Right forelimb (tissue), 1 donor: ENCODE measurements around the gene POLR1G.

Experiments
- DNase-seq: peaks from one replicate; pipeline ENCODE4 v3.0.0-alpha.2; 2018

Gene POLR1G

DNA sequence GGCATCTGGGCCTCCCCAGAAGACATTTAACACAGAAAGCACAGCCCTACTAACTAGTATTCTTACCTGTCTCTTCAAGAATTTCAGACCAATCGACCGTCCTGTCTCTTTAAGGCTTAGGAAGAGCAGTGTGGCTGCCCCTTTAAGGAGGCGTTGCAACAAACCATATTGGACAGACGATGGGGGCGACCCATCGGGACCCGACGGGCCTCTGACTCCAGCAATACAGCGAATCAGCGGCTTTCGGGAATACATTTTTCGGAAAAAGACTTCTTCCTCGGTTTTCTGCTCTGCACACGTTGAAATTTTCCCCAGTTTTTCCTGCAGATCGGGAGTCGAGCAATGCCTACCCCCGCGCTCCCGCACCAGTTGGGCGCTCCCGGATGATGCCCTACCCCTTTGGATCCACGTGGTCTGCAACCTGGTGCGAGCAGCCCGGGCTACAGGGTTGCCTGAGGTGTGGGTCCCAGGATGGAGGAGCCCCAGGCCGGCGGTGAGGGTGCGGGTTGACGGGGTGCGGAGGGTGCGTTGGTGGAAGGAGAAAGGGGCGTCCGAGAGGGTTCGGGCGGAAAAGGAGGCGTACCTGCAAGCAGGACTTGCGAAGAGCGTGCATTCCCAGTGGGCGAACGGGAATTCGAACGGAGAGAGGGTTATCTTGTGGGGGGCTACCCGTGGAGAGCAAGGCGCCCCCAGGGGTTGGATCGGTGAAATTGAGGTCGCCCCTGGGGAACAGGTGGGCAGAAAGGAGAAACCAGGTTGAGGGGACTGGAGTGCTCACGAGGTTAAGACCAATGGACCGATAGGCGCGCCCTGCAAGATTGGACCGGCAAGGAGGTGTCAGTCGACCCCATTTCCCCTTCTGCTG lies at the start of gene POLR1G:
Gene POLR1G, plus strand, starts transcription at position 419 of the 865 bp plus-strand sequence. Its CDS starts 53 bp downstream, at position 472.
- peak; percentile 87 for DNase-seq

GRCh38 chr19:45356760-45357444 lies 49.5 kb upstream of the POLR1G start:
- DNase-seq, result no peak

- no peak for DNase-seq
These were observed 49.0 kb upstream of the POLR1G start for GRCh38 chr19:45357445-45357783.

DNA sequence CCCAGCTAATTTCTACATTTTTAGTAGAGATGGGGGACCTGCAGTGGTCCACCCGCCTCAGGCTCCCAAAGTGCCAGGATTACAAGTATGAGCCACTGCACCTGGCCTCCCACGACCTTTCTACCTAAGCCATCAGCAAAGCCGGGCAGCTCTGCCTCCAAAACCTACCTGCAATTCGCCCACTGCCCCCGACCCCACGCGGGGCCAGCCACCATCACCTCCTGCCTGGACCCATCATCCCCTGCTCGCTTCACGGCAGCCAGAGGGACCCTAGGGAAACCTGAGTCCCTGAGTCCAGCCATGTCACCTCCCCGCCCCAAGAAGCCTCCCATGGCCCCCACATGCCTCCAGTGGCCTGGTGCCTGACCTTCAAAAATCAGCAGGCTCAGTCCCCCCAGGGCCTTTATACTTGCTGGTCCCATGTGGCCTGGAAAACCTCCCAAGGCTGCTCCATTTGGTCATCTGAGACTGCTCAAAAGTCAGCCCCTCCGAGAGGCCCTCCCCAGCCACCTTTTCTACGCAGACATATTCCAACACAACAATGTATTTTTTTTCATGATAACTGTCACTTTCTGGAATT lies 48.1 kb upstream of the POLR1G start:
- DNase-seq, result no peak

DNA sequence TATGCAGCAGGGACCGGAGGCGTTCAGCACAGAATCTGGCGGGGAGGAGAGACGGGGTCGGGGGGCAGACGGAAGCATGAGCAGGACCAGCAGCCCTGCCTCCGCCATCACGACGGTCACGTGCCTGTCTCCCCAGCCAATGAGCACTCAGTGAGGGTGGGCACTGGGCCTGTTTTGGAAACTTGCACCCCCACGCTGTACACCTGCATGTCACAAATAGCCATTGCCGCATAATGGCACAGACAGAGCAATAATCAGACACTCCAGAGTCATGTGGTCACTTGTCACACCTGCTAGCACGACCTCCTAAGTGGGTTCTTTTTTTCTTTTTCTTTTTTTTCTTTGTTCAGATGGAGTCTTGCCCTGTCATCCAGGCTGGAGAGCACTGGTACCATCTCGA lies 44.8 kb upstream of the POLR1G start:
- no peak for DNase-seq

GRCh38 chr19:45362291-45362690 lies 44.2 kb upstream of the POLR1G start:
- no peak for DNase-seq

- no peak for DNase-seq
These were observed 42.5 kb upstream of the POLR1G start for GRCh38 chr19:45363861-45364459.

DNA sequence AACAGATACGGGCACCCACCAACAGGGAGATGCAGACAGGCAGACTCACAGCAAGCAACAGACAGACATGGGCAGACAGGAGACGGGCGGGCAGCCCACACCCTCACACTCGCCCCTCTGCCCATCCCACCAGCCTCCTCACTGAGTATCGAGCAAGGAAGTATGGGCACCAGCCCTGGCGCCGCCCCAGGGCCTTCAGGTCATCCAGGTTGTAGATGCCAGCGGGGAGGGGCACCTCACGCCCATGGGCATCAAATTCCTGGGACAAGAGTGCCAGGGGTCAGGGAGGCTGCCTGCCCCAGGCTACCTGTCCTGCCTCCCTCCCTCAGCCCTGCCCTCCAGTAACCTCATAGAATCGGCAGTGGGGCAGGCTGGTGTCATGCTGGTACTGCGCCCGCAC lies 41.7 kb upstream of the POLR1G start:
- no peak for DNase-seq

GRCh38 chr19:45368127-45368526 lies 38.3 kb upstream of the POLR1G start:
- DNase-seq, result no peak

DNA sequence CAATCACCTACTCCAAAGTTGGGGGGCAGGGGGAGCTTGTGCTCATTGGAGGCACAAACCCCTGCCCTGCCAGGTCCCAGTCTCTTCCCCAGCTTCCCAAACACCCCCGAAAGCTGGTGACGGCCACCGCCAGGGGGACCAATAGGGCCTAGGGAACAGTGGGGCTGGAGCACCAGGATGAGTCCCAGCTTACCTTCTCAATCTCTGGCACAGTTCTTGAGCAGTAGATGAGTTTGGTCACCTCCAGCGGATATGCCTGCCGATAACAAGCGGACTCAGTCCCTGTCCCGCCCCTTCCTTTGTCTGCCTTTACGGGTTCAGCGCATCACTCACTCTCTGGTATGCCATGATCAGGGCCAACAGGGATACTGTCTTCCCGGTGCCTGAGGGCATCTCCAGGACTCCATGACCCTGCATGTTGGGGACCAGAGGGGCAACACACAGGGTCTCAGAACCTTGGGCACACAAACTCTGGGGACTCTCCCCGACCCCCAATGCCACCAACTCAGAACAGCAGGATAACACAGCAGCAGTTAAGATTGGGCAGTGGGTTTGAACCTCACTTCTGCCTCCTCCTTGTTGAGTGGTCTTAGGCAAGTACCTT lies 37.6 kb upstream of the POLR1G start:
- DNase-seq, result no peak

DNA sequence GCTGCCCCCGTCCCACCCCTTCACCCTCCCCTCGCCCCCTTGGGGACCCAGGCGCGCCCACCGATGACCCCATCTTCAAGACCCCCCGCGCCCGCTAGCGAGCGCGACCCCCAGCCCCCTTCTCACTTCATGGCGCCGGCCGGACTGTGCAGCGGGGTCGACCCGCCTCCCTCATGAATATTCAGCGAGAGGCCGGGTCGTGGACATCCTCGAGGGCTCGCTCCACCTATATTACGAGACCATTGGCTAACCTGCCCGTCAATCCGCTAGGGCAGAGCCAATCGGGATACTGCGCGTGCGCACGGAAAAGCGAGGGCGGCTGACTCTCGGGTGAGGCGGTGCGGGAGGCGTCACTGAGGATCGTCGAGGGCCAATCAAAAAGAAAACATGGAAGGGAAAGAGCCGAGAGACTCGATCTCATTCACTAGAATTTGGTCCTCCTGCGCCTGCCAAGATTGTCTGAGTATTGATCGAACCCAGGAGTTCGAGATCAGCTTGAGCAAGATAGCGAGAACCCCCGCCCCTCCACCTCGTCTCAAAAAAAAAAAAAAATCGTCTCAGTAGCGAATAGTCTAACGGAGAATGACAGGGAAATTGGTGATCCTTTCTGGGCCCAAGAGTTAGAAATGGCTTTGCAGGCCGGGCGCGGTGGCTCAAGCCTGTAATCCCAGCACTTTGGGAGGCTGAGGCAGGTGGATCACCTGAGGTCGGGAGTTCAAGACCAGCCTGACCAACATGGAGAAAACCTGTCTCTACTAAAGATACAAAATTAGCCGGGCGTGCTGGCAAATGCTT lies 35.8 kb upstream of the POLR1G start, which contains the start of gene ERCC2:
Gene ERCC2, minus strand, starts transcription at position 164 of the 795 bp plus-strand sequence. Its CDS starts 33 bp downstream, at position 131.
- DNase-seq, result peak; percentile 100

DNA sequence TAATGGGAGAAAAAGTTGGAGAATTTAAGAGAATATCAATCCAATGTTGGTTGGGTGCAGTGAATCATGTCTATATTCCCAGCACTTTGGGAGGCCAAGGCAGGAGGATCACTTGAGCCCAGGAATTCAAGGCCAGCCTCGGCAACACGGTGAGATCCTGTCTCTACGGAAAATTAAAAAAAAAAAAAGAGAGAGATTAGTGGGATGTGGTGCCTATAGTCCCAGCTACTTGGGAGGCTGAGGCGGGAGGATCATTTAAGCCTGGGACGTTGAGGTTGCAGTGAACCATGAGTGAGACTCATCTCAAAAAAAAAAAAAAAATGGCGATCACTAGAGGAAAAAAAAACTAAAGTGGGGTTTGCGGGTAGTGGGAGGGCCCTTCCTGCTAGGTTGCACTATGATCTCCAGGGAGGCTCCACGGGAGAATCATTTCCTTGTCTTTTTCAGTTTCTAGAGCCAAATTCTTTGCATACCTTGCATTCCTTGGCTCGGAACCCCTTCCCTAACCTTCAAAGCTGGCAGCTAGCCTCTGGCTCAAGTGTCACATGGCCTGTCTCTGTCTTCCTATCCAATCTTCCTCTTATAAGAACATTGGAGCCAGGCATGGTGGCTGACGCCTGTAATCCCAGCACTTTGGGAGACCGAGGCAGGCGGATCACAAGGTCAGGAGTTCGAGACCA lies 30.3 kb upstream of the POLR1G start:
- DNase-seq, result no peak

- DNase-seq, result no peak
These were observed 26.3 kb upstream of the POLR1G start for GRCh38 chr19:45380107-45380506.

GRCh38 chr19:45382426-45382825 lies 24.0 kb upstream of the POLR1G start:
- no peak for DNase-seq

GRCh38 chr19:45385392-45386221 lies 20.8 kb upstream of the POLR1G start:
- DNase-seq, result no peak

DNA sequence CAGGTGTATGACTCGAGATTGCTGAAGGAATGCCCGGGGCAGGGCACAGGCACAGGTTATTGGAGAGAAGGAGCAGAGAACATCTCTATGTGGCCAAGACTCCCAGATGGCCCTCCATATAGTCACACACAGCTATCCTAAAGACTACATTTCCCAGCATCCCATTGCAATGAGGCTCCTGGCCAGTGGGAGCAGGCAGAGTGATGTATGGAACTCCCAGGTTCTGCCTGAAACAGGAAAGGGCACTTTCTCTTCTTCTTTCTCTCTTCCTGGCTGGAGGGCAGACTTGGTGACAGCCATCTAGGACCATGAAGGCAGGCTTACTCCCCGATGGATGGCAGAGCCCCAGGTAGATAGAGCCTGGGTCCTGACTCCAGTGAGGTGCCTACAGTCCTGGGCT lies 15.1 kb upstream of the POLR1G start:
- no peak for DNase-seq

DNA sequence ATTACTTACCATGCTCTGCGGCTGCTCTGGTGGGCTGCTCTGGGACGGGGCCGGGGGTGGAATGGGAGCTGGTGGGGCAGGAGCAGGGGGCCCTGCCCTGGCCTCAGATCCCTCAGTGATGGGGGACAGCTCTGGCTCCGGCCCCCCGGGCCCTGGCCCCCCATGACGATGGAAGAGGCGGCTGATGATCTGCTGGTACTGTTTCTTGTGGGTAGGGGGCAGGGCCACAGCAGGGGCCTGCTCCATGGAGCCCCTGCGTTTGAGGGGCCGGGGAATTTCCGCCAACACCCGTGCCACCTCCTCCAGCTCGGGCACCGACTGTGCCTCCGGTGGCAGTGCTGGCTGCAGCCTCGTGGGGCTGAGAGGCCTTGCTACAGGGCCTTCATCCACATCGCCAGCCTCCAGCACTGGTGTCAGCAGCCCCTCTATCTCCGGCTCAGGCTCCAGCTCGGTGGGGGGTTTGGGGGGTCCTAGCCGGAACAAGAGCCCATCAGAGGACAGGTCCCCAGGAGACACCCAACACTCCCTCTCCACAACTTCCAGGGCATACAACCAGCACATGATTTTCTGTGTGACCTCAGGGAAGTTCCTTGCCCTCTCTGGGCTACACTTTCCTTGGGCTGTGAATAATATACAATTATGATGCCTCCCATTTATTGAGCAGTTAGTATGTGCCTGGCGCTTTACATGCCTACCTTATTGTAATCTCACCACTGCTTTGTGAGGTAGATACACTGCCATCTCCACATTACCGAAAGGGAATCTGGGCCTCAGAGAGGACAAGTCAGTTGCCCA lies 14.4 kb upstream of the POLR1G start:
- no peak for DNase-seq

- DNase-seq, result no peak
These were observed 10.4 kb upstream of the POLR1G start for GRCh38 chr19:45395821-45396617.

- no peak for DNase-seq
These were observed 6.3 kb upstream of the POLR1G start for GRCh38 chr19:45400192-45400591.
